Activated gamma-delta T cell treated with anti-CD3 and anti-CD28 coated beads, Interleukin-2, amount 50 U/mL, for 16 hours (primary cell): ENCODE measurements around the gene HIPK3.
"Not testable (repeated sequence)": the region's sequence is repeated elsewhere in the genome, so short reads cannot be mapped to it uniquely, and the experiment has no call there.

Experiments used
- DNase-seq: peaks from one replicate; pipeline ENCODE4 v3.0.0-alpha.2; 2020; ENCODE audit warnings: low read depth

Gene HIPK3

DNA sequence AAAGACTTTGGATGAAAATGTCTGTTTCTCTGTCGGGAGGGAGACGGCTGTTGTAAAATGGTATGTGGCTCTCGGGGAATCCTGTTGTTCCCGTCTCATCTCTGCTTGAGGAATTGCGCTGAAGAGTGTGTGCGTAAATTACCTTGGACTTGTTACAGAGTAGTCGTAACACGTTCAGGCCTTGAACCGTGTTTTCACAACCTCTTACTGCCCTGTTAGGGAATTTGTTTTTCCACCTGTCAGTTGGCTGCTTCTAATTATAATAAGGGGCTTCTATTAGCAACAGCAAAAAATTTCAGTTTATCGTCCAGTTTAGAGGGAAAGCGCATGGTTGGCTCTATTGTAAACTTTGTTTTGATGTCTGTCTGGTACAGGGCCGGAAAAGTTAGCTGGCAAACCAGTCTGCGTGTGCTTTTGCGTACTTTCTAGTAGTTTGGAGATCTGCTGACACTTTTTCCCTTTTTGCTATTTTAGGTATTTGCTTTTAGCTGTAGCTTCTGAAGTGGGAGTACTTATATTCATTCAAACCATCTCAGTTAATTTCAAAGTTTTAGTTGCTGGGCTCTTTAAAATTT lies 1.5 kb downstream of the HIPK3 start:
- no peak for DNase-seq

GRCh38 chr11:33259869-33260268 lies 2.7 kb downstream of the HIPK3 start:
- no peak for DNase-seq

- not testable (repeated sequence) for DNase-seq
Observed at GRCh38 chr11:33261350-33261749, 4.2 kb downstream of the HIPK3 start.

DNA sequence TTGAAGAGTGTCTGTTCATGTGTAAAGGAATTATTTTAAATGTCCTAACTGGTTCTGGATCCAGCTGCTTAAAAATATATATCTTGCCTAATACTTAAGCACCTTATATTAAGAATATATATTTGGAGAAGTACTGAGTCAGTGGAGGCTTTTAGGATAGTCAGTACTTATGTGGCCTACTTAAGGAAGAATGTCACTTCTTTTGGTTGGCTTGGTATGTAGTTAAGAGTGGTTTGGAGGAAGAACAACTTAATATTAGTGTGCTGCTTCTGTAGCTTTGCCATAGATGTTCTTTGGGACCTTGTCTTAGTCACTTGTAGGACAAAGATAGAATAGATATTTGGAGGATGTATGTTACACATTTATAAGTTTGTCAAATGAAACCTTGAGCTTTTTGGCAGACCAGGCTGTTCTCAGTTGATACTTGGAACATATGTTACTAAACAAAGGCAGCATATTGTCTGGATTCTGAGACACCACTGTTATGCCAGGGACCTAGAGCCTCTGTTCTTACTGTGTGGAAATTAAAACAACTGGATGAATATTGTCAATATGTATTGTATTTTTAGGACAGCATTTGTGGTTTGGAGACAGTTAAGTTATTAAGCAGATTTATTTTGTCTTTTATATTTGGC lies 4.9 kb downstream of the HIPK3 start:
- DNase-seq = no peak

DNA sequence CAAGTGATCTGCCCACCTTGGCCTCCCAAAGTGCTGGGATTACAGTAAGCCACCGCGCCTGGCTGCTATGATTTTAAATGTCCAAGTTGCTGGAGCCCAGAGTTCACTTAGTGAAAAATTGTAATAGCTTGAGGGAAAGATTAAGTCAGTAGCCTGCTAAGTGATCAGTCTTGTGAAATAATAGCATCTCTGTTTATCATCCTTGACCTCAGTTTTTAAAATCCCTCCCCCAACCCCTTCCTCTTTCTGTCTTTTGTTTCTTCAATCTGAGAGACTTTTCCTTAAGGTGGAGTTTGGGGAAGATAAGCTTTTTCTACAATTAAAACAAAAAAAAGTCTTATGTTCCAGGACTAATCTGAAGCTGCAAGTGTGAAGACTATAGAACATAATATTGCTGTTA lies 6.4 kb downstream of the HIPK3 start:
- no peak for DNase-seq

DNA sequence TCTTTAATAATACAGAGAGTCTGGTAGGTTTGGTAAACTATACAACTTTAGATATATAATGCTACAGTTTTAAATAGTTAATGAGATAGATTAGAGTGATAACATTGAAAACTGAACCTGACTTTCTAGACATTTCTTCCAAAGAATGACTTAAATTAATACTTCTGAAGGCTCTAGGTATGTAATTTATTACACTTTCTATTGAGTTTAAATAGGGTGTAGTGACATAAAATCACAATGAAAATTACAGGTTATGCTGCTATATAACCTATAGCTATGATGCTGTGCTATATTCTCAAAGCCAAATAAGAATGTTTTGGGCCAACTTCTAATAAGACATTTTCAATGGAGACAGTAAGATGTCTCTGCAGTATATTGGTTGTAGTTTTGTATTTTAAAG lies 7.7 kb downstream of the HIPK3 start:
- DNase-seq = no peak

DNA sequence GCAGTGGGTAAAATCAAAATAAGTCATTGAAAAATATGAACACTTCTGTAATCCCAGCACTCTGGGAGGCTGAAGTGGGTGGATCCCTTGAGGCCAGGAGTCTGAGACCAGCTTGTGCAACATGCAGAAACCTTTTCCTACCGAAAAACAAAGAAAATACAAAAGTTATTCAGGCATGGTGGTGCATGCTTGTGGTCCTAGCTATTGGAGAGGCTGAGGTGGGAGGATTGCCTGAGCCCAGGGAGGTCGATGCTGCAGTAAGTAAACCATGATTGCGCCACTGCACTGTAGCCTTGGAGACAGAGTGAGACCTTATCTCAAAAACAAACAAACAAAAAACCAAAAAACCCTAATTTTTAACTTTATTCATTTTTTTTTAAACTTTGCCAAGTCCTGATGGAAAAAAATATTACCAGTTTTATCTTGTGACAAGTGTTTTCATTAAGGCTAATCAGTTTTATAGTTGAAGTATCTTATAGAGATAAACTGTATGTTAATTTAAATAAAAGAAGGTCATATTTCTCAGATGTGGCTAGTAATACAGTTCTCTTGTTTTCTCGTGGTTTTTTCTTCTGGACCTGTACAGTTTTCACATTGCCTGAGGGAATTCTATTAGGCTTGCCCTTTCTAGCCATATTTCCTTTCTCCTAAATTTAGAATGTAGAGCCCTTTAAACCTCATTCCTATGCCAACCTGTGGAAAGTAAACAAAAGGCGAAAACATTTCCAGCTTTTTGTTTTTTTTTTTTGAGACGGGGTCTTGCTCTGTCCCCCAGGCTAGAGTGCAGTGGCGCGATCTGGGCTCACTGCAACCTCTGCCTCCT lies 9.4 kb downstream of the HIPK3 start:
- no peak for DNase-seq

GRCh38 chr11:33268945-33269540 lies 11.9 kb downstream of the HIPK3 start:
- no peak for DNase-seq

- DNase-seq = no peak
Observed at GRCh38 chr11:33269822-33270221, 12.6 kb downstream of the HIPK3 start.

GRCh38 chr11:33271059-33271458 lies 13.9 kb downstream of the HIPK3 start:
- DNase-seq = no peak

DNA sequence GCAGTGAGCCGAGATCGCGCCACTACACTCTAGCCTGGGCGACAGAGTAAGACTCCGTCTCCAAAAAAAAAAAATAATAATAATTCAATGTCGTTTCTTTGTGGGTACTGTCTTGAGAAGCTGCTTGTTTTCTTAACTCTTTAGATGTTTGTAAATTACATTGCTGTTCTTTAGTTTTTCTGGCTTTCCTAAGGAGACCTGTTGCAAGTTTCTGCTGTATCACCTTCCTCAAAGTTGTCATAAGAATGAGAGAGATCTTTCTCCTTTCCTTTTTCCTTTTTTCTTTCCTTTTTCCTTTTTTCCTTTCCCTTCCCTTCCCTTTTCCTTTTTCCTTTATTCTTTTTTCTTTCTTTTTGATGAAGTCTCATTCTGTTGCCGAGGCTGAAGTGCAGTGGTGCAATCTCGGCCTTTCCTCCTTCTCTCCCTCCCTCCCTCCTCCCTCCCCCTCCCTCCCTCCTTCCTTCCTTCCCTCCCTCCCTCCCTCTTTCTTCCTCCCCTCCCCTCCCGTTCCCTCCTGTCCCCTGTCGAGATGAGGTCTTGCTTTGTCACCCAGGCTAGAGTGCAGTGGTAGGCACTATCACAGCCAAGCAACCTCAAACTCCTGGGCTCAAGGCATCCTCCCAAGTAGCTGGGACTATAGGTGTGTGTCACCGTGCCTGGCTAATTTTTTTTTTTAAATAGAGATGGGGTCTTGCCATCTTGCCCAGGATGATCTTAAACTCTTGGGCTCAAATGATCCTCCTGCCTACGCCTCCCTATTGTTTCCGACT lies 15.3 kb downstream of the HIPK3 start:
- no peak for DNase-seq

DNA sequence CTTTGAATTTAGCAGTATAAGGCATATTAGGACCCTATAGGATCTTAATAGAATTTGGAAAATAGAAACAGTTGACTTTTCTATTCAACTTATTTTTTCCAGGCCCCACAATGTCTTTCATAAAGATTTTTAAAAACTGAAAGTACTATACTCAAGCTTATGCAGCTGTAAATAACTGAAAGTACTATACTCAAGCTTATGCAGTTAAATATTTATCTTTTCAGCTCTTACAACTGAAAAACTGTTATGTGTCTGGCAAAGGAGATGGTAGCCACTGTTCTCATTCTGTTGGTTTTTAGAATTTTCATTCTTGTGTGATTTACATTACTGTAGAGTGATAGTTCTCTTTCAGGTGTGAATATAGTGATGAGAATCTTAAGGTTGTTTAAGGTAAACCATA lies 16.5 kb downstream of the HIPK3 start:
- DNase-seq = no peak

- no peak for DNase-seq
Observed at GRCh38 chr11:33280411-33280810, 23.2 kb downstream of the HIPK3 start.

DNA sequence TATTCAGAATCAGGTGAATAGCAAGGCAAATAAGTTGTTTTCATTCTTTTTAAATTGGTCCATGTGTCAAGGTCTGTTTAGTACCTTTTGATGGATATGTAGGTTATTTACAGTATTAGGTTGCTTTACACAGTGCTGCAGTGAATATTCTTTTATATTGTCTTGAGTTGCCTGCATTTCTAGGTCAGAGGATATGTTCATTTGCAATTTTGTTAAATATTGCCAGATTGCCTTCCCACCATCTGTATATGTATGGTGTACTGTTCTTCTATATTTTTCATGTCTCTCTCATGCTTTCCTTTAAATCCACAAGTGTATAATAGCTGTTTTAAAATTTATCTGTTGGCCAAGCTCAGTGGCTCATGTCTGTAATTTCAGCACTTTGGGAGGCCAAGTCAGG lies 24.6 kb downstream of the HIPK3 start:
- no peak for DNase-seq

DNA sequence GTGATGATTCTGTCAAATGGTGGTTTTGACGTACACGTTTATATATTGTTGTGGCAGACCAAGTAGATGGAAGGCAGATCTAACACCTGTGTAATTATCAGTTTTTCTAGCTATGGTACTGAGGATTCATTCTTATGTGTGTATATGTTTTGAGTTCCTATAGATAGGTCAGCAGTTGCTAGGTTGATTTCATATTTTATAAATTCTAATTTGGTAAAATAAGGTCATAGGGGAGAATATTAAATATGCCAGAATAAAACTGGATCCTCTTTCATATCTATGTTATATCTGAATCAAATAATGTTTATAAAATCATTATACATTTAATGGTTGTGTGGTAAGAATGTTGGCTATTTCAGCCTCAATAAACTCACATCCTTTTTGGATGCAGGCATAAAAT lies 27.6 kb downstream of the HIPK3 start:
- DNase-seq = no peak

- no peak for DNase-seq
Observed at GRCh38 chr11:33290319-33290718, 33.1 kb downstream of the HIPK3 start.

GRCh38 chr11:33291004-33291777 lies 34.0 kb downstream of the HIPK3 start:
- no peak for DNase-seq

GRCh38 chr11:33292311-33292710 lies 35.1 kb downstream of the HIPK3 start:
- DNase-seq = no peak

DNA sequence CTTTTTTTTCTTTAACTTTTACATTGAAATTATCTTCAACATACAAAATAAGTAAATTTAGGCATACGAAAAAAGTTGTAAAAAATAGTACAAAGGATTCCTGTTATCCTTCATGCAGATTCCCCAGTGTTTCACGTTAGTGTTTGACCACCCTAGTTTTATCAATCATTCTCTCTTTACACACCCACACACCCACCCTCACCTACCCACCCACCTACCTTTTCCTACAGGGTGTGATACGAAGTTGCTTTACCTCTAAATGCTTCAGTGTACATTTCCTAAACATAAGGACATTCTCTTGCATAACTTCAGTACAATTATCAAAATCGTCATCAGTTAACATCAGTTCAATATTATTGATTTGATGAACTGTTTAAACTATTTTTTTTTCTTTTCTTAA lies 37.0 kb downstream of the HIPK3 start:
- DNase-seq = no peak

DNA sequence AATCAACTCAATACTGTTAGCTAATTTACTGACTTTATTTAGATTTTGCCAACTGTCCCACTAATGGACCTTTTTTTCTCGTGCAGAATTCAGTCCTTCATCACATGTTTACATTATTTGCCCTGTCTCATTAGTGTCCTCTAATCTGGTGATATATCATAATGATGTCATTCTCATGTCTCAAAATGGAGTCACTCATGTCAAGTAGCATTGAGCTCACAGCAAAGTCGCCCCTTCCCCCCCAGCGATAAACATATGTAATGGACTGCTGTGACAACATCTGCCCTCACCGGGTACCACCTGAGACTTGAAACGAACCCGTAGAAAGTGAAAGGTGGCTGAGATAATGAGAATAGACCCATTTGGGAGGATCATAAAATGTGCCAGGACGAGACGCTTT lies 37.6 kb downstream of the HIPK3 start:
- DNase-seq = no peak

- DNase-seq = no peak
Observed at GRCh38 chr11:33296695-33297094, 39.5 kb downstream of the HIPK3 start.

GRCh38 chr11:33303541-33303940 lies 46.4 kb downstream of the HIPK3 start:
- DNase-seq = no peak
